H9 (cell line): ENCODE results near the gene C1orf116. TPM values are rescaled to one million over a fixed set of nuclear protein-coding genes. Genes with fewer than 3 reads are reported as not detected.

Source experiments
- DNase-seq: peaks from one replicate; pipeline ENCODE4 v3.0.0-alpha.2; 2017
- H2AFZ ChIP-seq: one replicate; pipeline ENCODE4 v1.6.1; 2013; ENCODE audit warnings: mild to moderate bottlenecking, low read length, control low read depth, moderate library complexity
- H2AK5ac ChIP-seq: 2 replicates; pipeline ENCODE4 v1.6.1; 2013; ENCODE audit warnings: low read length, control low read depth, mixed read lengths; ENCODE audit not compliant: insufficient read length
- H2BK120ac ChIP-seq: one replicate; pipeline ENCODE4 v1.6.1; 2013; ENCODE audit warnings: low read depth, mild to moderate bottlenecking, low read length, control low read depth, inconsistent platforms; ENCODE audit not compliant: poor library complexity, severe bottlenecking
- H2BK12ac ChIP-seq: 2 replicates; pipeline ENCODE4 v1.6.1; 2013; ENCODE audit warnings: low read length, control low read depth, mixed read lengths, low read depth; ENCODE audit not compliant: insufficient read length
- H2BK15ac ChIP-seq: 2 replicates; pipeline ENCODE4 v1.6.1; 2013; ENCODE audit warnings: low read depth, low read length, control low read depth
- H2BK20ac ChIP-seq: one replicate; pipeline ENCODE4 v1.6.1; 2013; ENCODE audit warnings: low read depth, mild to moderate bottlenecking, low read length, control low read depth, inconsistent platforms; ENCODE audit not compliant: poor library complexity, severe bottlenecking
- H2BK5ac ChIP-seq: 2 replicates; pipeline ENCODE4 v1.6.1; 2013; ENCODE audit warnings: low read length, control low read depth, mixed read lengths; ENCODE audit not compliant: insufficient read length
- H3K14ac ChIP-seq: 2 replicates; pipeline ENCODE4 v1.6.1; 2013; ENCODE audit warnings: low read length, control low read depth; ENCODE audit not compliant: insufficient read depth
- H3K18ac ChIP-seq: 2 replicates; pipeline ENCODE4 v1.6.1; 2013; ENCODE audit warnings: low read depth, mild to moderate bottlenecking, mixed read lengths, low read length, control low read depth; ENCODE audit not compliant: insufficient read length
- H3K23ac ChIP-seq: 2 replicates; pipeline ENCODE4 v1.6.1; 2013; ENCODE audit warnings: low read length, control low read depth, mixed read lengths, low read depth; ENCODE audit not compliant: insufficient read length
- H3K23me2 ChIP-seq: 2 replicates; pipeline ENCODE4 v1.6.1; 2013; ENCODE audit warnings: low read depth, mild to moderate bottlenecking, mixed read lengths, low read length, control low read depth; ENCODE audit not compliant: insufficient read length, poor library complexity, severe bottlenecking
- H3K27ac ChIP-seq: 2 replicates; pipeline ENCODE4 v1.5.1; 2013; ENCODE audit warnings: low read length, control low read depth, mixed read lengths, low read depth; ENCODE audit not compliant: insufficient read length
- H3K27me3 ChIP-seq: 2 replicates; pipeline ENCODE4 v1.6.1; 2013; ENCODE audit warnings: low read length, control low read depth, inconsistent platforms; ENCODE audit not compliant: insufficient read depth
- H3K4ac ChIP-seq: 2 replicates; pipeline ENCODE4 v1.6.1; 2013; ENCODE audit warnings: low read depth, mild to moderate bottlenecking, control low read depth, inconsistent platforms, low read length, moderate library complexity
- H3K4me1 ChIP-seq: 2 replicates; pipeline ENCODE4 v1.6.1; 2013; ENCODE audit warnings: low read length, control low read depth, inconsistent platforms; ENCODE audit not compliant: insufficient read depth
- H3K4me2 ChIP-seq: 2 replicates; pipeline ENCODE4 v1.6.1; 2013; ENCODE audit warnings: low read length, control low read depth, mixed read lengths; ENCODE audit not compliant: insufficient read length, insufficient read depth
- H3K56ac ChIP-seq: 2 replicates; pipeline ENCODE4 v1.6.1; 2013; ENCODE audit warnings: low read depth, mild to moderate bottlenecking, mixed read lengths, low read length, control low read depth; ENCODE audit not compliant: insufficient read length
- H3K79me1 ChIP-seq: 2 replicates; pipeline ENCODE4 v1.6.1; 2013; ENCODE audit warnings: low read depth, mild to moderate bottlenecking, moderate library complexity, low read length, control low read depth, inconsistent platforms; ENCODE audit not compliant: insufficient read depth, poor library complexity, severe bottlenecking
- H3K79me2 ChIP-seq: 2 replicates; pipeline ENCODE4 v1.6.1; 2013; ENCODE audit warnings: low read length, control low read depth, inconsistent platforms; ENCODE audit not compliant: insufficient read depth
- H3K9ac ChIP-seq: 2 replicates; pipeline ENCODE4 v1.6.1; 2013; ENCODE audit warnings: low read length, control low read depth, mixed read lengths; ENCODE audit not compliant: insufficient read length; ENCODE audit errors: extremely low read depth
- H3K9me3 ChIP-seq: one replicate; pipeline ENCODE4 v1.6.1; 2013; ENCODE audit warnings: low read depth, low read length, inconsistent platforms; ENCODE audit not compliant: control insufficient read depth
- H3T11ph ChIP-seq: one replicate; pipeline ENCODE4 v1.6.1; 2013; ENCODE audit warnings: mild to moderate bottlenecking, low read length, control low read depth, inconsistent platforms
- H4K20me1 ChIP-seq: one replicate; pipeline ENCODE4 v1.6.1; 2013; ENCODE audit not compliant: control insufficient read depth, insufficient read length, insufficient read depth
- H4K5ac ChIP-seq: 2 replicates; pipeline ENCODE4 v1.6.1; 2013; ENCODE audit warnings: low read depth, mild to moderate bottlenecking, mixed read lengths, low read length, control low read depth; ENCODE audit not compliant: insufficient read length
- H4K8ac ChIP-seq: replicated peaks from 2 replicates; pipeline ENCODE4 v1.6.1; 2013; ENCODE audit warnings: low read length, control low read depth, mixed read lengths, low read depth; ENCODE audit not compliant: insufficient read length
- H4K91ac ChIP-seq: 2 replicates; pipeline ENCODE4 v1.6.1; 2013; ENCODE audit warnings: low read depth, mild to moderate bottlenecking, moderate library complexity, mixed read lengths, low read length, control low read depth; ENCODE audit not compliant: insufficient read length
- H3K27ac Mint-ChIP-seq, 3 experiments: 2 replicates in 2 of 3; 3 replicates in 1 of 3; pipeline ENCODE4 v1.8.0; 2020 to 2021; ENCODE audit warnings: mixed read lengths in 3 of 3, mild to moderate bottlenecking in 1 of 3, moderate library complexity in 1 of 3
- H3K27me3 Mint-ChIP-seq: 2 replicates; pipeline ENCODE4 v1.8.0; 2021; ENCODE audit warnings: low read depth, mild to moderate bottlenecking, moderate library complexity, mixed read lengths
- H3K36me3 Mint-ChIP-seq, 3 experiments: 2 replicates in 2 of 3; 3 replicates in 1 of 3; pipeline ENCODE4 v1.8.0; 2020 to 2021; ENCODE audit warnings: low read depth in 3 of 3, mixed read lengths in 3 of 3; ENCODE audit not compliant: insufficient read depth in 1 of 3
- H3K4me1 Mint-ChIP-seq, 2 experiments: 2 replicates each; pipeline ENCODE4 v1.8.0; 2020; ENCODE audit warnings: mixed read lengths in 2 of 2
- H3K4me3 Mint-ChIP-seq, 2 experiments: 2 replicates in 1 of 2; 3 replicates in 1 of 2; pipeline ENCODE4 v1.8.0; 2020 to 2021; ENCODE audit warnings: mild to moderate bottlenecking in 2 of 2, mixed read lengths in 2 of 2, moderate library complexity in 1 of 2
- H3K9me3 Mint-ChIP-seq, 2 experiments: 2 replicates in 1 of 2; 3 replicates in 1 of 2; pipeline ENCODE4 v1.8.0; 2020; ENCODE audit warnings: mild to moderate bottlenecking in 2 of 2, mixed read lengths in 2 of 2, moderate library complexity in 1 of 2
- WGBS: extraction: QIAGEN DNeasy Blood & Tissue Kit; methylation state at CpG from one replicate; pipeline ENCODE4 v1.1.7; 2013; ENCODE audit warnings: missing lambda C conversion rate, low lambda C conversion rate, mixed read lengths; ENCODE audit not compliant: insufficient read length; ENCODE audit errors: extremely low coverage; 5-methylcytosine and 5-hydroxymethylcytosine counted together
- total RNA-seq: library from RNA; stranded (reverse); gene quantifications from 2 replicates; pipeline ENCODE4 v1.2.1, GENCODE V29; 2021
- TF ChIP-seq, protein P1 (sequence below): fragments of 200-600 bp; sonication (generic); conservative IDR thresholded peaks from 3 replicates; pipeline ENCODE4 v1.8.0; 2021; ENCODE audit warnings: antibody characterized with exemption, mild to moderate bottlenecking

C1orf116 gene
- total RNA-seq, 1 experiment from 2014 or later = 0.48 TPM

GRCh38 chr1:207015791-207016190 is 16.8 kb downstream of the C1orf116 start:
- Histone ChIP-seq H3K9me3 (no peaks in the 10 kb centered on the region), H4K20me1 (no peaks in the 10 kb centered on the region), H3K56ac (no peak overlapping the region), H4K91ac (no peak overlapping the region), H2BK15ac (no peak overlapping the region), H3K4me1 (no peaks in the 10 kb centered on the region), H3K9ac (no peak overlapping the region), H3K4ac (no peak overlapping the region), H3K27ac (no peak overlapping the region), H3K79me1 (no peaks in the 10 kb centered on the region), H3K79me2 (no peaks in the 10 kb centered on the region), H2BK12ac (no peak overlapping the region), H3K27me3 (no peaks in the 10 kb centered on the region), H3K4me2 (no peak overlapping the region), H4K8ac (no peak overlapping the region), H2BK5ac (no peak overlapping the region), H4K5ac (no peak overlapping the region), H3K18ac (no peak overlapping the region), H2BK20ac (no peak overlapping the region), H3K14ac (no peak overlapping the region), H2AK5ac (no peak overlapping the region), H2BK120ac (no peak overlapping the region), H2AFZ (no peak overlapping the region), H3K23me2 (no peaks in the 10 kb centered on the region), H3T11ph (no peak overlapping the region), H3K23ac (no peak overlapping the region)
- TF ChIP-seq, protein P1, sequence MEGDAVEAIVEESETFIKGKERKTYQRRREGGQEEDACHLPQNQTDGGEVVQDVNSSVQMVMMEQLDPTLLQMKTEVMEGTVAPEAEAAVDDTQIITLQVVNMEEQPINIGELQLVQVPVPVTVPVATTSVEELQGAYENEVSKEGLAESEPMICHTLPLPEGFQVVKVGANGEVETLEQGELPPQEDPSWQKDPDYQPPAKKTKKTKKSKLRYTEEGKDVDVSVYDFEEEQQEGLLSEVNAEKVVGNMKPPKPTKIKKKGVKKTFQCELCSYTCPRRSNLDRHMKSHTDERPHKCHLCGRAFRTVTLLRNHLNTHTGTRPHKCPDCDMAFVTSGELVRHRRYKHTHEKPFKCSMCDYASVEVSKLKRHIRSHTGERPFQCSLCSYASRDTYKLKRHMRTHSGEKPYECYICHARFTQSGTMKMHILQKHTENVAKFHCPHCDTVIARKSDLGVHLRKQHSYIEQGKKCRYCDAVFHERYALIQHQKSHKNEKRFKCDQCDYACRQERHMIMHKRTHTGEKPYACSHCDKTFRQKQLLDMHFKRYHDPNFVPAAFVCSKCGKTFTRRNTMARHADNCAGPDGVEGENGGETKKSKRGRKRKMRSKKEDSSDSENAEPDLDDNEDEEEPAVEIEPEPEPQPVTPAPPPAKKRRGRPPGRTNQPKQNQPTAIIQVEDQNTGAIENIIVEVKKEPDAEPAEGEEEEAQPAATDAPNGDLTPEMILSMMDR = no peak
- H3K27ac Mint-ChIP-seq = no peak overlapping the region; a peak in 1 of 7 replicates
- no CpG with 5 or more reads among the region's 3 CpGs for WGBS
- H3K4me1 Mint-ChIP-seq = no peaks in the 10 kb centered on the region
- H3K4me3 Mint-ChIP-seq = no peak overlapping the region
- no peaks in the 10 kb centered on the region for H3K36me3 Mint-ChIP-seq
- no peaks in the 10 kb centered on the region for H3K9me3 Mint-ChIP-seq
- DNase-seq = no peak
- H3K27me3 Mint-ChIP-seq = peaks cover 36% of the 10 kb centered on the region
